ENCODE results near the gene TOMM40L.
"Not testable (repeated sequence)": the region's sequence is repeated elsewhere in the genome, so short reads cannot be mapped to it uniquely, and the experiment has no call there.

The TOMM40L gene

DNA sequence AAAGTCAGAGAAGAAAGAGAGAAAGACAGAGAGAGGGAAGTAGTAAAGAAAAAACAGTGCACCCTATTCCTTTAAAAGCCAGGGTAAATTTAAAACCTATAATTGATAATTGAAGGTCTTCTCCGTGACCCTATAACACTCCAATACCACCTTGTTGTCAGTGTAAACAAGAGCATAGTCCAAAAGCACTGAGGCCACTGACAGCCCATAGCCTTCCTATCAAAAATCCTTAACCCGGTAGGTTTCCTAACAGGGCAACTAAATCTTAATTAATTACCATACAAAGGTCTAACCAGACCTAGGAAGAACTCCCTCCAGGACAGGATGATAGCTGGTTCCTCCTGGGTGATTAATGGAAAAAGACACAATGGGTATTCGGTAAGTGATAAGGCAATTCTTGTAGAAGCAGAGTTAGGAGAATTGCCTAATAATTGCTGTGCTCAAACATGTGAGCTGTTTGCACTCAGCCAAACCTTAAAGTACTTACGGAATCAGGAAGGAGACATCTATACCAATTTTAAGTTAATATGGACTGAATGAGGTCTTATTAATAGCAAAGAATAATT, 30.2 kb downstream of the TOMM40L start:
- DNase-seq (ENCODE audit: low read depth in 2 of 2): not testable (repeated sequence)

DNA sequence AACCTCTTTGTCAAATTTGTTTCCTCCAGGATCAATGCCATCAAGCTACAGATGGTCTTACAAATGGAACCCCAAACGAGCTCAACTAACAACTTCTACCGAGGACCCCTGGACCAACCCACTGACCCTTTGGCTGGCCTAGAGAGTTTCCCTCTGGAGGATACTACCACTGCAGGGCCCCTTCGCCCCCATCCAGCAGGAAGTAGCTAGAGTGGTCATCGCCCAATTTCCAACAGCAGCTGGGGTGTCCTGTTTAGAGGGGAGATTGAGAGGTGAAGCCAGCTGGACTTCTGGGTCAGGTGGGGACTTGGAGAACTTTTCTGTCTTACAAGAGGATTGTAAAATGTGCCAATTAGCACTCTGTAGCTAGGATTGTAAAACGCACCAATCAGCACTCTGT, 31.2 kb downstream of the TOMM40L start:
- not testable (repeated sequence) for DNase-seq (ENCODE audit: low read depth in 2 of 2)

DNA sequence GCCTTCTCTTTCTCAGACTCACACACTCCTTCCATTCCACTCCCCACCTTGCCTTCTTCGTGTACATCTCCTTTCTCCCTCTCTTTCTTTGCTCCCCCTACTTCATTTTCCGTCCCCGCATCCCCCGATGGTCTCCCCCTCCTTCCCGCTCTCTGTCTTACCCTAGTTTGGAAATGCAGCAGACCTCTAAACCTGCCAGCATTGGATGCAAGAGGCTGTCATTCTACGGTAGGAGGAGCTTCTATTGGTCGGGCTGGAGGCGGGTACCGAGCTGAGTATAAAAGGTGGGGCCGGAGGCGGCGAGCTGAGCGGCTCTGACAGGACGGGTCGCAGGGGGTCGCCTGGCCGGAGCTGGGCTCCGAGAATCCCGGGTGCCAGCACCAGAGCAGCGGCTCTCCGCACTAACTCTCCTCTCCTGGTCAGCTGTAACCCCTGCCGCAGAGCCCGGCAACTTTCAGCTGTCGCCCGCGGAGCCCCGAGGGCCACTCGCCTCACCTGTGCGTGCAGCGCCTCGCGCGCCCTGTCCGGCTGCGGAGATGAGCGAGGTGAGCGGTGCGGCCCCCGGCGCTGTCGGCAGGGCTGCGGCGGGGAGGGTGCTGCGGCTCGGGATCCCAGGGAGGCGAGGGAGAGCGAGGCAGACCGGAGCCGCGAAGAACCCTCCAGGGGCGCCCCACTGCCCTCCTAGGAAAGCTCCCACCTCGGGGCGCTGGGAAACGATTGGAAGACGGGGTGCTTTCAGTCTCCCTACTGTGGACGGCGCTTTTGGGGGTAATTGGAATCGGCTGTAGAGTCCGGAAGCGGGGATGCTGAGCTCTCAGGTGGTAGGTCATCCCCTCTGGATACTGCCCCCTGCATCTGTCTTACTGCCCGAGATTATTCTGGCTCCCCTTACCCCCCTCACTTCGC, 32.8 kb downstream of the TOMM40L start, which contains the start of gene PCP4L1:
PCP4L1 (plus strand) TSS at position 307 of the 906 bp plus-strand sequence; CDS start at position 537, 230 bp downstream.
- peak; percentile 12 to 31 for DNase-seq (ENCODE audit: low read depth in 2 of 2)

DNA sequence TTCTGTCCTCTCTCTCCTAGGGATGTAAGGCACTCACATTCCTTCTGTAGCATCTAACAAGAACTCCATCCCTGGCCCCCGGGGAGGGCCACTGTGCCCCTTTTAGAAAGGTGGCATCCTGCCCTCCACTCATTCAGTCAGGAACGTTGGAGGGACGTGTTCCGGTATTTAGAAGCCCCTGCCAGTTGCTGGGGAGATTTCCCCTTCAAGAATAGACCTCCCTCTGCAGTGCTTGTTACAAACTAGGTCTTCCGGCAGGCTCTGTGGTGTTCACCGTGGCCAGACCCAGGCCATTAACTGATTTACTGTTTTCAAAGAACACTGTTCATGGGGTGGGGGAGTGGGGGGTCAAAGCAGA, 33.5 kb downstream of the TOMM40L start:
- no peak for DNase-seq (ENCODE audit: low read depth in 2 of 2)

DNA sequence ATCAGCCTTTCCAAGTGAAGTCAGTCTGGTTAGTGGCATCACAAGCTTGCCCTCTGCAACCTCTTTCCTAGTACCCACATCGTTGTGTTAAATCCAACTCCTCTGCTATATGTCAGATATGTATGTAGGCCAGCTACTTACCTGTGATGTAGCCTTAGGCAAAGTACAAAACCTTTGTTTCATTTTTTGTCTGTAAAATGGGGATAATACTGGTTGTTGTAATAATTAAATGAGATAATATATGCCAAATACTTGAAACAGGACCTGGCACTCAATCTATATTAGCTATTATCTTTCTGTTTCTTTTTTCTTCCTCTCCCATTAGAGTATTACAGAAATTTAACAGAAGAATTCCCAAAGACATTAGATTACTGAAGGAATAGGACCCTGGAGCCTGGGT, 33.9 kb downstream of the TOMM40L start:
- DNase-seq (ENCODE audit: low read depth in 2 of 2): no peak

DNA sequence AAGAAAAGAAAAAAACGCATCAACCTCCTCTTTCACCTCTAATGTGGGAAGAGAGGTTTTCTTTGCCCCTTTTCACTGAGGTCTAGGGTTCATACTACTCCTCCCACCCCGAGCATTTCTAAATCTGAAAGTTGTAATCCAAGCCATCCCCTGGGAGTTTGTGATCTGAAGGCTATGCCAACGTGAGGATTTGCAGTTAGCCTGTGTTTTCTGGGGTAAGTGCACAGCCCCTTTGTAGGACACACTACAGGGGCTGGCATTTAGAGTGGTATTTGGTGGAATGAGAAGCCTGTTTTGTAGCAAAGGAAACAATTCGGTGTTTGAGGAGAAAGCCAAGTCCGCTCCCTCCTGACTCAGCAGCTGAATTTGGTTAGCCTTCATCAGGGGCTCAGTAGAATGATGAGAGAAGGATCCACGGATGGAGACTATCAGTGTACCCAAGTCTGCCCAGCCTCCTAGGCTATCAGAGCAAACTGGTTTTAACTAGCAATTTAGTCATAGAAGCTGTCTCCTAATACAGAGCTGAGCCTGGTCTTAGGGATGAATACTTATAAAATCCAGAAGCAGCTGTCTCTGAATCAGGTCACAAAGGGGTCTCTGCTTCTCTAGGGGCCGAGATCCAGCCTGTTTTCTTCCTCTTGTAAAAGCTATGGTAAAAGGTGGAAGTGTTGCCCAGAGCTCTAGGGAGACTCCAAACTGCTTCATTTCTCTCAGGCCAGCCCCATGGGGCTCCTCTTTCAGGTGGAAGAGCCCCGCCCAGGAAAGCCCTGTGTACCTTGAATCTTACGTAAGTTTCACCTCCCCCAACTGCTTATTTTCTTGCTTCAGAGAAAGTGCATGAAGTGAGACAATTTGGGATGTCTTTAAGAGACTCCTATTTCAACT, 34.8 kb downstream of the TOMM40L start:
- no peak for DNase-seq (ENCODE audit: low read depth in 2 of 2)

DNA sequence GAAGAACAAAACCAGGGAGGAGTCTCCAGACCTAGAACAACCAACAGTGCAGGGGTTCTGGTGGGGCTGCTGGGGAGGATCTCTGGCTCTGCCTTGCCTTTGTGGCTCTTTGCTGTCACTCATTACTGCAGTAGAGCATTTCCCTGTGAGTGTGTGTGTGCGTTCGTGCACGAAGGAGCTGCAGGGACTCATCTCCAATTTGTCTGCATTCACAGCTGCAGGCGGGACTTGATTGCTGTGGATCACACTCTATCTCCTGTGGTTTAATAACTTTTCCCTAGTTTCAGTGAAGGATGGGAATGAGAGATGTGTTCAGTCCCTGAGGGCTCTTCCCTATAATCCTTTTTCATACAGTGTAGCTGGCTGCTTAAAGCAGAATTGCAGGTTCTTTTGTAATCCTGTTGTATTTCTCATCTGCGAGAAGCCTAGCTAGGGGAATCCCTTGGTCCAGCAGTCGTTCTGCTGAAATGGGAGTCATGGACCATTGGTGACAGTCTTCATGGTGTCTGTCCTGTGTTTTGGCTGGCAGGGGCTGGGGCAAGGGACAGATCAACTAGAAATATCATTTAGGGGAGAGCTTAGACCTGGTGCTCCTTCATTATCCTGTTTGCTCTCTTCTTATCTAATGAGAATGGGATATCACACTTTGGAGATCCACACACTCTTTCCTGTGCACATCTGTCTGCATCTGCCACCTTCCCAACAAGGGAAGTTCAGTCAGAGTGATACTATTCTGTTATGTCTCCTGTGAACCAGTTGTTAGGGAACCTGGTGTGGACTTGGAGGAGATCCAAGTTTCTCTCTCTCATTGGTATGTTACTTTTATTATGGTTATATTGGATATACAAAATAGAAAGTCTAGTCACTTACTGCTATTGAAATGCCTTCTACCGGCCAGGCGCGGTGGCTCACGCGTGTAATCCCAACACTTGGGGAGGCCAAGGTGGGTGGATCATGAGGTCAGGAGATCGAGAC, 35.7 kb downstream of the TOMM40L start:
- DNase-seq (ENCODE audit: low read depth in 2 of 2): no peak

DNA sequence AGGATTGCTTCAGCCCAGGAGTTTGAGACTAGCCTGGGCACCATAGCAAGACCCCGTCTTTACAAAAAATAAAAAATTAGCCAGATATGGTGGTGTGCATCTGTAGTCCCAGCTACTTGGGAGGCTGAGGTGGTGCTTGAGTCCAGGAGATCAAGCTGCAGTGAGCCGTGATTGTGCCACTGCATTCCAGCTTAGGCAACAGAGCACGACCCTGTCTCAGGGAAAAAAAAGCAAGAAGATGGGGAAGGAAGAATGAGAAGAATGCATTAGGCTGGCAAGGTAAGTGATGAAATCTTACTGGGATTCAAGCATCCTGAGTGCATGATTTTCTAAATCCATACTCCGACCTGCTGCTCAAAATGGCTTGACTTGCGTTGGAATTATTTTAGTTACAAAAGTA, 39.4 kb downstream of the TOMM40L start:
- no peak for DNase-seq (ENCODE audit: low read depth in 2 of 2)

DNA sequence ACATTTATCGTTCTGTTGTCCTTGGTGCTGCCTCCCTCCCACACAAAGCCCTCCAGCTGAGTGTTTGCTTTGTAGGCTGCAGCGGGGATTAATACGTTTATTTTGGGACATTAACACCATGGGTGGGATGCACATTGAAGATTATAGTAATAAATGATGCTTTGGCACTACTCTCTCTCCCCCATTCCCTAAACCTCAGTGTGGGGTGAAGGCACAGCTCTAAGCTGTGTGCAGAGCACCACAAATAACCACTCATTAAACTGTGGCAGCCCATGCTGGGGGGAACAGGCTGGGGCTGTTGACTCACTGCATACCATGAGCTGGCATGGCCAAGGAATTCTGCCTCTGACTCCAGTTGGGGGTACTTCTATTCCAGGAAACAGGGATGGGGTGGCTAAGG, 40.3 kb downstream of the TOMM40L start:
- DNase-seq (ENCODE audit: low read depth in 2 of 2): no peak

DNA sequence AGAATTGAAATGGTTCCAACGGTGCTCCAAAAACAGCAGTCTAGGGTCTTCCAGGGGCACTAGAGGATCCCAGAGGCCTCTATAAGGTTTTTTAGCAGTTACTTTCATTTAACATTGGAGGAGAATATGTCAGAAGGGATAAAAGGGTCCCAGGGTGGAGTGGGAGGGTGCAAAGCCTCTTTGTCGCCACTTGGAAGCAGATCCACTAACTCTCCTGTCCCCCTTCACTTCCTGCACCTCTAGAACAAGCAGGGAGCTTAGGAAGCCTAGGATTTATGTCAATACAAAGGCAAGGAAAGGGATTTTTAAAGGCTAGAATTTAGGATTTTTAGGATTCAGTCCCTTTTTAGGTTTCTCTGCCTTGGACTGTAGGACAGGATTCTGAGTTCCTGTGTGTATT, 41.0 kb downstream of the TOMM40L start:
- no peak for DNase-seq (ENCODE audit: low read depth in 2 of 2)

DNA sequence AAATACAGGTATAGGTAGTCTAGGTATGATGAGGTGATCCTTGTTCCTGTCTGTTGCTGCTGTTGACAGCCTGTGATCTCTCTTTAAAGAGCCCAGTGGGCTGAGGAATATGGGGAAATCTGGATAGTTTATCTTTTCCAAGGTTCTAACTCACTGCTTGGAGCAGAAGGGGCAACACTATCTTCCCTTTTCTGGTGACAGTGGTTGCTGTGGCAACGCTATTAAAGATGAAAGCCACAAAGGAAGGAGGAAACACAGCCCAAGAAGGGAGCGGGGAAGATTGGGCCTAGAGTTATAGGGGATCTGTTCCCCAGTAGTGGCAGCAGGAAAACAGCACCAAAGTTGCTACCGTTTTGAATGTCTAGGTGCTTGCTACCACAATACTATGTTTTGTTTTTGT, 41.5 kb downstream of the TOMM40L start:
- DNase-seq (ENCODE audit: low read depth in 2 of 2): no peak

DNA sequence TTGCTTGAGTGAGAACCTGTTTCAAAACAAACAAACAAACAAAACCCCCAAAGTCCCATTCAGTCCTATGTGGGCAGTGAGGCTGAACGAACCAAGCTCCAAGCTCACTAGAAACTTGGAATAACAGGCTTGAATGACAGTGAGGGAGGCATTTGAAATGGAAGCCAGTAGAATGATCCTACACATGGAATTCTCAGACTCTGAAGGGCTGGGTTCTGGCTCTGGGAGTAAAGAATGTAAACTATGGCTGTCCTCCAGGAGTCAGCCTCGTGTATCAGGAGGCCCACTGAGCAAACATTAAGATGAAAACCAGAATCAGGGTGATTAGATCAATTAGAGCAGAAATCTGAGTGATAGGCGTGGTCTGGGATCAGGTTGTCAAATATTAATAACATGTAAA, 47.5 kb downstream of the TOMM40L start:
- DNase-seq (ENCODE audit: low read depth in 2 of 2): no peak

DNA sequence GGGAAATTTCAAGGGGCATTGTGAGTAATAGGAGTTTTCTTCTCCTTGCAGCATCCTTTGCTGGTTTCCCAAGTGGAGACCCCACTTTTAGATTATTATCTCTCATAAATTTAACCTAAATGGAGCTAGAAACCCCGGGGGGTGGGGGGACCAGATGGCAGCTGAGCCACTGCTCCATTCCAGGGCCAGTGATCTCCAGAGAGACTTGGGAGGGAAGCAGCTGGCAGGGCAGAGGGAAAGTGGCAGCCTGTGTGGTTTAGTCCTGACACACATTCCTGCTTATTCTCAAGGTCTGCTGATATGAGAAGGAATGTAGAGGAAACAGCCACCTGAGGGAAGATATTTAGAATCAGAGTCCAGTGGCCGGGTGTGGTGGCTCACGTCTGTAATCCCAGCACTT, 49.0 kb downstream of the TOMM40L start:
- DNase-seq (ENCODE audit: low read depth in 2 of 2): no peak
